ENCODE results near the gene SH2D3C. TPM values are rescaled to one million over a fixed set of nuclear protein-coding genes. Genes with fewer than 3 reads are reported as not detected.
"Not testable (repeated sequence)": the region's sequence is repeated elsewhere in the genome, so short reads cannot be mapped to it uniquely, and the experiment has no call there.

Gene SH2D3C
- total RNA-seq, 1 donor = 0.43 TPM

- no peak overlapping the region for H3K4me3 ChIP-seq (ENCODE audit: low read depth, low read length)
- no peak for TF ChIP-seq CTCF (IDR thresholded peaks at IDR 0.05; ENCODE audit: insufficient read depth, low read depth, low read length)
- DNase-seq (ENCODE audit: low read depth) = no peak
These were observed 11.1 kb downstream of the SH2D3C start for GRCh38 chr9:127767410-127767809.

GRCh38 chr9:127765418-127765817 is 13.0 kb downstream of the SH2D3C start:
- no peak overlapping the region for H3K4me3 ChIP-seq (ENCODE audit: low read depth, low read length)
- TF ChIP-seq CTCF (IDR thresholded peaks at IDR 0.05; ENCODE audit: insufficient read depth, low read depth, low read length) = no peak
- no peak for DNase-seq (ENCODE audit: low read depth)

DNA sequence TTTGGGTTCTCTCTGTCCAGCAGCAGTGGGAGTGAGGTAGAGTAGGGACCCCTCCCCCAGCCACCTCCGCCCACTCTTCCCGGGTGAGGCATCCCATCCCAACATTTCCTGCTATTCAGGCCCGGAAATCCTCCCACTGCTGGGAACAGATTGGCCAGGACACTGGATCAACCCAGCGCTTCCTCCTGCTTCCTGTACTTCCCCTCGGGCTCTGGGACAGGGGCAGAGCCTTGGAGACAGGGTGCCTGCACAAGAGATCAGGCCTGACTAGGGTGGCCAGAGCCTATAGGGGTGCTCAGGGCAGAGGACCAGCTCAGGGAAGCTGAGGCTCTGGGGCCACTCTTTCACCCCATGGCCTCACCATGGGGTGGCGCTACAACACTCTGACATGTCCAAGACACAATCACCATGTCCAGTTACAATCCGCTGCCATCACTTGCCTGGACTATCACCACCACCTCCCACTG is 14.5 kb downstream of the SH2D3C start:
- TF ChIP-seq CTCF (IDR thresholded peaks at IDR 0.05; ENCODE audit: insufficient read depth, low read depth, low read length) = peak; percentile 31
- no peak for DNase-seq (ENCODE audit: low read depth)
- H3K4me3 ChIP-seq (ENCODE audit: low read depth, low read length) = no peak overlapping the region

DNA sequence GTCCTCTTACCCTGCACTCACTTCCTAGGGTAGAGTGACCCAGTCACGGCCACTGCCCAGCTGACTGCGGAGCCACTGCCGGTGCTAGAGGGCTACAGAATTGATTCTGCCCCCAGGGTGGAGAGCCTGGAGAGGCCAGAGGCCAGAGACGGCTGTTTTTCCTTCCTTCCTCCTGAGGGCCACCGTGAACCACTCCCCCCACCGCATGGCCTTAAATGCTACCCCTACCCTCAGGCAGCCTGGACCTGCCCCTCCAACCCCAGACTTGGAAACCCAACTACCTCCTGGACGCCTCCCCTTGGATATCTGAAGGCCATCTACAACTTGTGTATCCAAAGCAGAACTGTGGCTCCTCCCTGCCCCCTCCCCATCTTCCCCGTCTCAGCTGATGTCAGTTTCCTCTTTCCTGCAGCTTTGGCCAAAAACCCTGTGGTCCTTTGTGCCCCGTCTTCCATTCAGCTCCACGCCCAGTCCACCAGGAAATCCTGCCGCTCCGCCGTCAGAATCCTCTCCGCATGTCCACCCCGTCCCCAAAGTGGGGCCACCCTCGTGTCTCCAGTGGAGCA is 16.3 kb downstream of the SH2D3C start:
- DNase-seq (ENCODE audit: low read depth) = no peak
- TF ChIP-seq CTCF (IDR thresholded peaks at IDR 0.05; ENCODE audit: insufficient read depth, low read depth, low read length) = no peak

DNA sequence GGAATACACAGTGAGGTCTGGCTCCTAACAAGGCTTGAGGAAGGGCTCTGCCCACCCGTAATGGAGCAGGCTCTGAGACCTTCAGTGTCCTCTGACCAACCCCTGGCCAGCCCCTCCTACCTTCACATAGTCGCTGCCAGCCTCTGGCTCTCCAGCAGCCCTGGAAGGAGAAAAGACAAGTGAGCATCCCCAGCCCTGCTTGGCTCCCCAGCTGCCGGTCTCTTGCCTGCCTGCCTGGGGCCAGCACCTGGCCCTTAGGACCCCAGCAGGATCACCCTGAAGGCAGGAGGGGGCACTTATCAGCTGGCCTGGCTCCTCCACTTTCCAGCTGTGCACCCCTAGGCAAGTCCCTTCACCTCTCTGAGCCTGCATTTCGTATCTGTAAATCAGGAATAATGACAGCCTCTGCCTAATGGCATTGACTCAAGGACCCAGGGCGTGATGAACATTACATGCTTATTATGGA is 16.9 kb downstream of the SH2D3C start:
- TF ChIP-seq CTCF (IDR thresholded peaks at IDR 0.05; ENCODE audit: insufficient read depth, low read depth, low read length) = no peak
- no peak for DNase-seq (ENCODE audit: low read depth)

More for the DNA sequence above, 16.3 kb downstream of the SH2D3C start:
- no peak overlapping the region for H3K4me3 ChIP-seq (ENCODE audit: low read depth, low read length)

DNA sequence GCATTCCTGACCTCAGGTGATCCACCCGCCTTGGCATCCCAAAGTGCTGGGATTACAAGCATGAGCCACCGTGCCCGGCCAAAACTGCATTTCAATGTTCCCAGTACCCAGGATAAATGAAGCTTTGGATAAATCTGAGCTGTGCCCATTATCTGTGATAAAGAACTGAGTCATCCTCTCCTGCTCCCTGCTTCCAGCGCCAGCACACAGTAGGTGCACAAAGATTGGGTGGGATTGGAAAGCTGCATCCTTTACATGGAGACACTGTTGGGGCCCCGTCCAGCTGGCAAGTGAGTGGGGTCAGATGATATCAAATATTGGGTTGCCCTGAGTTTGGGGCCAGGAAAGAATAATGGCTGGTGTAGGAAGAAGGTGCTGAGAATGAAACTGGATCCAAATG is 17.4 kb downstream of the SH2D3C start:
- no peak overlapping the region for H3K4me3 ChIP-seq (ENCODE audit: low read depth, low read length)
- DNase-seq (ENCODE audit: low read depth) = no peak
- TF ChIP-seq CTCF (IDR thresholded peaks at IDR 0.05; ENCODE audit: insufficient read depth, low read depth, low read length) = no peak

More for the DNA sequence above, 16.9 kb downstream of the SH2D3C start:
- H3K4me3 ChIP-seq (ENCODE audit: low read depth, low read length) = no peak overlapping the region

DNA sequence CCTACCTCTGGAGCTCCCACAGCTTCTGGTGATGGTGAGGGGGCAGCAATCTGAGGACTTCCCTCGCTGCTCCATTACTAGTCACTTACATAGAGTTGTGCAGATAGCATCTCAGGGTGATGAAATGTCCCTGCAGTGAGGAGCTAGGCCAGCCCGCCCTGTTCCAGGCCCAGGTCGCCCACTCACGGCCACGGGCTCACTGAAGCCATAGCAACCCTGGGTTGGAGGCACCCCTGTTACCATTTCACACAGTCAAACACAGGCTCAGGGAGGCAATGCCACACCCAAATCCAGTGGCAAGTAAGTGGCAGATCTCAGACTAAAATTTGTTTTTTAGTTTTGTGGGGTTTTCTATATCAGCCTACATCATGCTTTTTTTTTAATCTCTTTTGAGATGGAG is 19.6 kb downstream of the SH2D3C start:
- DNase-seq (ENCODE audit: low read depth) = no peak
- no peak for TF ChIP-seq CTCF (IDR thresholded peaks at IDR 0.05; ENCODE audit: insufficient read depth, low read depth, low read length)
- no peak overlapping the region for H3K4me3 ChIP-seq (ENCODE audit: low read depth, low read length)

GRCh38 chr9:127756776-127757175 is 21.7 kb downstream of the SH2D3C start:
- DNase-seq (ENCODE audit: low read depth); H3K4me3 ChIP-seq (ENCODE audit: low read depth, low read length): not testable (repeated sequence)

Measured in fibroblast of villous mesenchyme (primary cell).